WTC11 (cell line): Measurements from ENCODE around the gene FRMD8. TPM values are rescaled to one million over a fixed set of nuclear protein-coding genes. Genes with fewer than 3 reads are reported as not detected.

Experiments used
- ATAC-seq: fragments of 200-7000 bp; cut with Tn5 transposase; 2 replicates; pipeline ENCODE4 v1.10.0; 2021; ENCODE audit warnings: mild to moderate bottlenecking, moderate library complexity
- CTCF ChIA-PET: fragments of 300-600 bp; sonication (Branson Sonifier 250); formaldehyde crosslinking; loops from one replicate; lab custom pipeline; 2021; ENCODE audit warnings: antibody characterized with exemption; lab: Charles Lee
- POLR2A ChIA-PET: fragments of 350-600 bp; sonication (Branson Sonifier 250); formaldehyde crosslinking; loops from one replicate; lab custom pipeline; 2021; ENCODE audit warnings: antibody characterized with exemption; lab: Charles Lee
- DNase-seq: peaks from one replicate; pipeline ENCODE4 v3.0.0; 2021; ENCODE audit warnings: low spot score
- H3K27ac Mint-ChIP-seq: 2 replicates; pipeline ENCODE4 v1.8.0; 2021; ENCODE audit warnings: mixed read lengths
- H3K27me3 Mint-ChIP-seq: 2 replicates; pipeline ENCODE4 v1.8.0; 2021; ENCODE audit warnings: low read depth, mild to moderate bottlenecking, moderate library complexity, mixed read lengths
- H3K36me3 Mint-ChIP-seq: 2 replicates; pipeline ENCODE4 v1.8.0; 2021; ENCODE audit warnings: mixed read lengths
- H3K4me1 Mint-ChIP-seq: 2 replicates; pipeline ENCODE4 v1.8.0; 2022; ENCODE audit warnings: mixed read lengths
- H3K4me3 Mint-ChIP-seq: 2 replicates; pipeline ENCODE4 v1.8.0; 2021; ENCODE audit warnings: mild to moderate bottlenecking, moderate library complexity, mixed read lengths
- H3K9me3 Mint-ChIP-seq: 2 replicates; pipeline ENCODE4 v1.8.0; 2021; ENCODE audit warnings: mixed read lengths
- NFYB ChIP-seq: sonication (generic); formaldehyde crosslinking; conservative IDR thresholded peaks from 2 replicates; pipeline ENCODE4 v1.8.0; 2022; ENCODE audit warnings: low read depth, missing genetic modification reagents
- PRRX2 ChIP-seq: fragments of 250-450 bp; sonication (Bioruptor Pico); IDR thresholded peaks from 2 replicates; pipeline ENCODE4 v1.8.0; 2021; ENCODE audit warnings: mild to moderate bottlenecking
- SOX15 ChIP-seq: fragments of 250-450 bp; sonication (Bioruptor Pico); IDR thresholded peaks from 2 replicates; pipeline ENCODE4 v1.9.0; 2021; ENCODE audit warnings: mild to moderate bottlenecking
- TEAD4 ChIP-seq: sonication (generic); formaldehyde crosslinking; IDR thresholded peaks from 2 replicates; pipeline ENCODE4 v1.8.0; 2022; ENCODE audit warnings: mild to moderate bottlenecking, missing genetic modification reagents
- ZNF232 ChIP-seq: sonication (generic); formaldehyde crosslinking; IDR thresholded peaks from 2 replicates; pipeline ENCODE4 v1.8.0; 2022; ENCODE audit warnings: mild to moderate bottlenecking, missing genetic modification reagents
- ZNF416 ChIP-seq: fragments of 250-450 bp; sonication (Bioruptor Pico); IDR thresholded peaks from 2 replicates; pipeline ENCODE4 v1.9.0; 2021; ENCODE audit warnings: mild to moderate bottlenecking, inconsistent platforms
- total RNA-seq: library from RNA; stranded (reverse); gene quantifications from 3 replicates; pipeline ENCODE4 v1.2.3, GENCODE V29; 2021
- TF ChIP-seq, protein P1 (sequence below): fragments of 250-450 bp; sonication (Bioruptor Pico); IDR thresholded peaks from 2 replicates; pipeline ENCODE4 v1.9.0; 2021; ENCODE audit warnings: moderate library complexity, mild to moderate bottlenecking, inconsistent platforms, borderline replicate concordance
- TF ChIP-seq, protein P2 (sequence below): fragments of 250-450 bp; sonication (Bioruptor Pico); IDR thresholded peaks from 2 replicates; pipeline ENCODE4 v1.9.0; 2021; ENCODE audit warnings: mild to moderate bottlenecking, borderline replicate concordance
- TF ChIP-seq, protein P3 (sequence below): fragments of 250-450 bp; sonication (Bioruptor Pico); IDR thresholded peaks from 2 replicates; pipeline ENCODE4 v1.9.0; 2021; ENCODE audit warnings: mild to moderate bottlenecking
- TF ChIP-seq, protein P4 (sequence below): sonication (generic); formaldehyde crosslinking; IDR thresholded peaks from 2 replicates; pipeline ENCODE4 v1.8.1; 2023; ENCODE audit warnings: mild to moderate bottlenecking, missing genetic modification reagents

The FRMD8 gene
- total RNA-seq, 1 experiment from 2014 or later: 23.7 TPM

DNA sequence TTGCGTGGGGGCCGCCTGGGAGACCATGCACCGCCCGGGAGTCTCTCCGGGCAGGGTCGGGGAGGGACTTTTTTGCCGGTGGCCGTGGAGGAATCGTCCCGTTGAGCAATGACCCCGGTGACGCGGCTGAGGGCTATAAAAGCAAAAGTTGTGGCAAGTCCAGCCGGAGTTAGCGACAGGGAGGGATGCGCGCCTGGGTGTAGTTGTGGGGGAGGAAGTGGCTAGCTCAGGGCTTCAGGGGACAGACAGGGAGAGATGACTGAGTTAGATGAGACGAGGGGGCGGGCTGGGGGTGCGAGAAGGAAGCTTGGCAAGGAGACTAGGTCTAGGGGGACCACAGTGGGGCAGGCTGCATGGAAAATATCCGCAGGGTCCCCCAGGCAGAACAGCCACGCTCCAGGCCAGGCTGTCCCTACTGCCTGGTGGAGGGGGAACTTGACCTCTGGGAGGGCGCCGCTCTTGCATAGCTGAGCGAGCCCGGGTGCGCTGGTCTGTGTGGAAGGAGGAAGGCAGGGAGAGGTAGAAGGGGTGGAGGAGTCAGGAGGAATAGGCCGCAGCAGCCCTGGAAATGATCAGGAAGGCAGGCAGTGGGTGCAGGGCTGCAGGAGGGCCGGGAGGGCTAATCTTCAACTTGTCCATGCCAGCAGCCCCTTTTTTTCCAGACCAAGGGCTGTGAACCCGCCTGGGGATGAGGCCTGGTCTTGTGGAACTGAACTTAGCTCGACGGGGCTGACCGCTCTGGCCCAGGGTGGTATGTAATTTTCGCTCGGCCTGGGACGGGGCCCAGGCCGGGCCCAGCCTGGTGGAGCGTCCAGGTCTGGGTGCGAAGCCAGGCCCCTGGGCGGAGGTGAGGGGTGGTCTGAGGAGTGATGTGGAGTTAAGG is 36.4 kb downstream of the FRMD8 start, which contains the start of gene NEAT1 (continued):
- TF ChIP-seq SOX15 (CRISPR knock-in tag) (peak; percentile 70), ZNF416 (CRISPR knock-in tag) (peak; percentile 83), ZNF232 (CRISPR knock-in tag) (0 out of 2 replicates have a peak, but pooled peaks have one; percentile 58)
- TF ChIP-seq, protein P1, sequence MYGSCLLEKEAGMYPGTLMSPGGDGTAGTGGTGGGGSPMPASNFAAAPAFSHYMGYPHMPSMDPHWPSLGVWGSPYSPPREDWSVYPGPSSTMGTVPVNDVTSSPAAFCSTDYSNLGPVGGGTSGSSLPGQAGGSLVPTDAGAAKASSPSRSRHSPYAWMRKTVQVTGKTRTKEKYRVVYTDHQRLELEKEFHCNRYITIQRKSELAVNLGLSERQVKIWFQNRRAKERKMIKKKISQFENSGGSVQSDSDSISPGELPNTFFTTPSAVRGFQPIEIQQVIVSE: no peak
- TF ChIP-seq, protein P2, sequence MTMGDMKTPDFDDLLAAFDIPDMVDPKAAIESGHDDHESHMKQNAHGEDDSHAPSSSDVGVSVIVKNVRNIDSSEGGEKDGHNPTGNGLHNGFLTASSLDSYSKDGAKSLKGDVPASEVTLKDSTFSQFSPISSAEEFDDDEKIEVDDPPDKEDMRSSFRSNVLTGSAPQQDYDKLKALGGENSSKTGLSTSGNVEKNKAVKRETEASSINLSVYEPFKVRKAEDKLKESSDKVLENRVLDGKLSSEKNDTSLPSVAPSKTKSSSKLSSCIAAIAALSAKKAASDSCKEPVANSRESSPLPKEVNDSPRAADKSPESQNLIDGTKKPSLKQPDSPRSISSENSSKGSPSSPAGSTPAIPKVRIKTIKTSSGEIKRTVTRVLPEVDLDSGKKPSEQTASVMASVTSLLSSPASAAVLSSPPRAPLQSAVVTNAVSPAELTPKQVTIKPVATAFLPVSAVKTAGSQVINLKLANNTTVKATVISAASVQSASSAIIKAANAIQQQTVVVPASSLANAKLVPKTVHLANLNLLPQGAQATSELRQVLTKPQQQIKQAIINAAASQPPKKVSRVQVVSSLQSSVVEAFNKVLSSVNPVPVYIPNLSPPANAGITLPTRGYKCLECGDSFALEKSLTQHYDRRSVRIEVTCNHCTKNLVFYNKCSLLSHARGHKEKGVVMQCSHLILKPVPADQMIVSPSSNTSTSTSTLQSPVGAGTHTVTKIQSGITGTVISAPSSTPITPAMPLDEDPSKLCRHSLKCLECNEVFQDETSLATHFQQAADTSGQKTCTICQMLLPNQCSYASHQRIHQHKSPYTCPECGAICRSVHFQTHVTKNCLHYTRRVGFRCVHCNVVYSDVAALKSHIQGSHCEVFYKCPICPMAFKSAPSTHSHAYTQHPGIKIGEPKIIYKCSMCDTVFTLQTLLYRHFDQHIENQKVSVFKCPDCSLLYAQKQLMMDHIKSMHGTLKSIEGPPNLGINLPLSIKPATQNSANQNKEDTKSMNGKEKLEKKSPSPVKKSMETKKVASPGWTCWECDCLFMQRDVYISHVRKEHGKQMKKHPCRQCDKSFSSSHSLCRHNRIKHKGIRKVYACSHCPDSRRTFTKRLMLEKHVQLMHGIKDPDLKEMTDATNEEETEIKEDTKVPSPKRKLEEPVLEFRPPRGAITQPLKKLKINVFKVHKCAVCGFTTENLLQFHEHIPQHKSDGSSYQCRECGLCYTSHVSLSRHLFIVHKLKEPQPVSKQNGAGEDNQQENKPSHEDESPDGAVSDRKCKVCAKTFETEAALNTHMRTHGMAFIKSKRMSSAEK (CRISPR knock-in tag): peak; percentile 77; the same call in 1 of the 2 replicates

DNA sequence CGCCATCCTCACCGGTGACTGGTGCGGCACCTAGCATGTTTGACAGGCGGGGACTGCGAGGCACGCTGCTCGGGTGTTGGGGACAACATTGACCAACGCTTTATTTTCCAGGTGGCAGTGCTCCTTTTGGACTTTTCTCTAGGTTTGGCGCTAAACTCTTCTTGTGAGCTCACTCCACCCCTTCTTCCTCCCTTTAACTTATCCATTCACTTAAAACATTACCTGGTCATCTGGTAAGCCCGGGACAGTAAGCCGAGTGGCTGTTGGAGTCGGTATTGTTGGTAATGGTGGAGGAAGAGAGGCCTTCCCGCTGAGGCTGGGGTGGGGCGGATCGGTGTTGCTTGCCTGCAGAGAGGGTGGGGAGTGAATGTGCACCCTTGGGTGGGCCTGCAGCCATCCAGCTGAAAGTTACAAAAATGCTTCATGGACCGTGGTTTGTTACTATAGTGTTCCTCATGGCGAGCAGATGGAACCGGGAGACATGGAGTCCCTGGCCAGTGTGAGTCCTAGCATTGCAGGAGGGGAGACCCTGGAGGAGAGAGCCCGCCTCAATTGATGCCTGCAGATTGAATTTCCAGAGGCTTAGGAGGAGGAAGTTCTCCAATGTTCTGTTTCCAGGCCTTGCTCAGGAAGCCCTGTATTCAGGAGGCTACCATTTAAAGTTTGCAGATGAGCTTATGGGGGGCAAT is 37.2 kb downstream of the FRMD8 start:
- ATAC-seq (no peak), DNase-seq (no peak)
- TF ChIP-seq, protein P3, sequence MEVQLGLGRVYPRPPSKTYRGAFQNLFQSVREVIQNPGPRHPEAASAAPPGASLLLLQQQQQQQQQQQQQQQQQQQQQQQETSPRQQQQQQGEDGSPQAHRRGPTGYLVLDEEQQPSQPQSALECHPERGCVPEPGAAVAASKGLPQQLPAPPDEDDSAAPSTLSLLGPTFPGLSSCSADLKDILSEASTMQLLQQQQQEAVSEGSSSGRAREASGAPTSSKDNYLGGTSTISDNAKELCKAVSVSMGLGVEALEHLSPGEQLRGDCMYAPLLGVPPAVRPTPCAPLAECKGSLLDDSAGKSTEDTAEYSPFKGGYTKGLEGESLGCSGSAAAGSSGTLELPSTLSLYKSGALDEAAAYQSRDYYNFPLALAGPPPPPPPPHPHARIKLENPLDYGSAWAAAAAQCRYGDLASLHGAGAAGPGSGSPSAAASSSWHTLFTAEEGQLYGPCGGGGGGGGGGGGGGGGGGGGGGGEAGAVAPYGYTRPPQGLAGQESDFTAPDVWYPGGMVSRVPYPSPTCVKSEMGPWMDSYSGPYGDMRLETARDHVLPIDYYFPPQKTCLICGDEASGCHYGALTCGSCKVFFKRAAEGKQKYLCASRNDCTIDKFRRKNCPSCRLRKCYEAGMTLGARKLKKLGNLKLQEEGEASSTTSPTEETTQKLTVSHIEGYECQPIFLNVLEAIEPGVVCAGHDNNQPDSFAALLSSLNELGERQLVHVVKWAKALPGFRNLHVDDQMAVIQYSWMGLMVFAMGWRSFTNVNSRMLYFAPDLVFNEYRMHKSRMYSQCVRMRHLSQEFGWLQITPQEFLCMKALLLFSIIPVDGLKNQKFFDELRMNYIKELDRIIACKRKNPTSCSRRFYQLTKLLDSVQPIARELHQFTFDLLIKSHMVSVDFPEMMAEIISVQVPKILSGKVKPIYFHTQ: 0 out of 2 replicates have a peak, but pooled peaks have one; percentile 42
- no peak for TF ChIP-seq NFYB (CRISPR knock-in tag)
- ChIA-PET POLR2A (interaction anchor here (0.9 to 10.9 kb wide), 11 partner anchors 26 to 84 kb away, joined by 3 to 135 read pairs (median 8); partner anchors contain the start of gene MALAT1), CTCF (interaction anchor here (0.6 to 12.8 kb wide), 10 partner anchors 8 to 117 kb away, joined by 3 to 224 read pairs (median 4); no protein-coding TSS in a partner anchor)
- peak overlapping the region; percentile 69 for H3K4me3 Mint-ChIP-seq
- H3K4me1 Mint-ChIP-seq: peaks cover 93% of the 10 kb centered on the region
- no peaks in the 10 kb centered on the region for H3K27me3 Mint-ChIP-seq
- no peaks in the 10 kb centered on the region for H3K36me3 Mint-ChIP-seq
- peak overlapping the region; percentile 67 for H3K27ac Mint-ChIP-seq
- H3K9me3 Mint-ChIP-seq: no peaks in the 10 kb centered on the region

DNA sequence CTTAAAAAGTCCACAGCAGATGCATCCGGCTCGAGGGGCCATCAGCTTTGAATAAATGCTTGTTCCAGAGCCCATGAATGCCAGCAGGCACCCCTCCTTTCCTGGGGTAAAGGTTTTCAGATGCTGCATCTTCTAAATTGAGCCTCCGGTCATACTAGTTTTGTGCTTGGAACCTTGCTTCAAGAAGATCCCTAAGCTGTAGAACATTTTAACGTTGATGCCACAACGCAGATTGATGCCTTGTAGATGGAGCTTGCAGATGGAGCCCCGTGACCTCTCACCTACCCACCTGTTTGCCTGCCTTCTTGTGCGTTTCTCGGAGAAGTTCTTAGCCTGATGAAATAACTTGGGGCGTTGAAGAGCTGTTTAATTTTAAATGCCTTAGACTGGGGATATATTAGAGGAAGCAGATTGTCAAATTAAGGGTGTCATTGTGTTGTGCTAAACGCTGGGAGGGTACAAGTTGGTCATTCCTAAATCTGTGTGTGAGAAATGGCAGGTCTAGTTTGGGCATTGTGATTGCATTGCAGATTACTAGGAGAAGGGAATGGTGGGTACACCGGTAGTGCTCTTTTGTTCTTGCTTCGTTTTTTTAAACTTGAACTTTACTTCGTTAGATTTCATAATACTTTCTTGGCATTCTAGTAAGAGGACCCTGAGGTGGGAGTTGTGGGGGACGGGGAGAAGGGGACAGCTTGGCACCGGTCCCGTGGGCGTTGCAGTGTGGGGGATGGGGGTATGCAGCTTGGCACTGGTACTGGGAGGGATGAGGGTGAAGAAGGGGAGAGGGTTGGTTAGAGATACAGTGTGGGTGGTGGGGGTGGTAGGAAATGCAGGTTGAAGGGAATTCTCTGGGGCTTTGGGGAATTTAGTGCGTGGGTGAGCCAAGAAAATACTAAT is 38.0 kb downstream of the FRMD8 start:
- peaks cover 93% of the 10 kb centered on the region for H3K4me1 Mint-ChIP-seq
- ChIA-PET CTCF (interaction anchor here (0.8 to 12.8 kb wide), 9 partner anchors 8 to 71 kb away, joined by 3 to 224 read pairs (median 4); no protein-coding TSS in a partner anchor), POLR2A (interaction anchor here (0.9 to 10.9 kb wide), 5 partner anchors 55 to 83 kb away, joined by 3 to 135 read pairs (median 23); partner anchors contain the start of gene MALAT1)
- peak overlapping the region; percentile 69 for H3K4me3 Mint-ChIP-seq
- H3K27me3 Mint-ChIP-seq: no peaks in the 10 kb centered on the region
- no peak for TF ChIP-seq TEAD4 (CRISPR knock-in tag)
- TF ChIP-seq, protein P4, sequence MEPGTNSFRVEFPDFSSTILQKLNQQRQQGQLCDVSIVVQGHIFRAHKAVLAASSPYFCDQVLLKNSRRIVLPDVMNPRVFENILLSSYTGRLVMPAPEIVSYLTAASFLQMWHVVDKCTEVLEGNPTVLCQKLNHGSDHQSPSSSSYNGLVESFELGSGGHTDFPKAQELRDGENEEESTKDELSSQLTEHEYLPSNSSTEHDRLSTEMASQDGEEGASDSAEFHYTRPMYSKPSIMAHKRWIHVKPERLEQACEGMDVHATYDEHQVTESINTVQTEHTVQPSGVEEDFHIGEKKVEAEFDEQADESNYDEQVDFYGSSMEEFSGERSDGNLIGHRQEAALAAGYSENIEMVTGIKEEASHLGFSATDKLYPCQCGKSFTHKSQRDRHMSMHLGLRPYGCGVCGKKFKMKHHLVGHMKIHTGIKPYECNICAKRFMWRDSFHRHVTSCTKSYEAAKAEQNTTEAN (CRISPR knock-in tag): no peak
- TF ChIP-seq PRRX2 (CRISPR knock-in tag): no peak
- H3K36me3 Mint-ChIP-seq: no peaks in the 10 kb centered on the region
- H3K9me3 Mint-ChIP-seq: no peaks in the 10 kb centered on the region
- ATAC-seq (no peak), DNase-seq (no peak)
- peak overlapping the region; percentile 7 for H3K27ac Mint-ChIP-seq
